Tibial nerve (tissue), 3 donors: ENCODE data around the gene WDR70.

Experiments
- POLR2A ChIP-seq, 2 donors: fragments of 450-650 bp; IDR thresholded peaks; one replicate each; pipeline ENCODE4 v1.6.1; 2017; ENCODE audit warnings: antibody characterized with exemption in 2 of 2, mild to moderate bottlenecking in 2 of 2, moderate library complexity in 2 of 2
- TF ChIP-seq, protein P1 (sequence below), 5 experiments: fragments of 200-600 bp in 3 of 5; fragments of 450-650 bp in 2 of 5; sonication (generic) in 3 of 5; IDR thresholded peaks; one replicate each; pipeline ENCODE4 v1.5.1; 2016 to 2019; ENCODE audit warnings: antibody characterized with exemption in 5 of 5, mild to moderate bottlenecking in 3 of 5, moderate library complexity in 2 of 5

DNA sequence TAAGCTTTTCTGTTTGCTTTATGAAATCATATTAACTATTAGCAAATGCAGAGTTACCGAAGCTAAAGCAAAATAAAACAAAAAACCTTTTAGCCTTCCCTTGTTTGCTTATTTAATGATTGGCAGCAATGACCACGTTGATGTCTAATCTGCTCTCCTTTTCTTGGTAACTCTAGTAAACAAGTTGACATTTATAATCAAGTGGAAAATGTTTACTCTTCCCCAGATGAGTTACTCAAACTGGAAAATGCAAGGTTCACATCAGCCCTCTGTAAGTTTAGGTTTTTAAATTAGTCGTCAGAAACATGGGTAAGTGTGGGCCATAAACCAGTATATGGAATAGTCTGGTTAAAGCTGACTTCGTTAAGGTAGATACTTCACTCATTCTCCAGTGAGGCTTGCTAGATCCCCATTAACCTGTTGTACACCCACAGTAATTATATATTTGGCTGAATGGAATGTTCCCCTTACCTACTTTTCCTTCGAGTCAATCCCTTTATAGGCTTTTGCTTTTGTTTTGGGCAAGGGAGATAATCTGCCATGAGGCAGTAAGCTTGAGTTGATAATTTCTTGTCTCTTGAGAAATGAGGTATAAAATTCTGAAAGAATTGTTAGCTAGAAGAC lies 359.9 kb downstream of the WDR70 start:
- TF ChIP-seq, protein P1, sequence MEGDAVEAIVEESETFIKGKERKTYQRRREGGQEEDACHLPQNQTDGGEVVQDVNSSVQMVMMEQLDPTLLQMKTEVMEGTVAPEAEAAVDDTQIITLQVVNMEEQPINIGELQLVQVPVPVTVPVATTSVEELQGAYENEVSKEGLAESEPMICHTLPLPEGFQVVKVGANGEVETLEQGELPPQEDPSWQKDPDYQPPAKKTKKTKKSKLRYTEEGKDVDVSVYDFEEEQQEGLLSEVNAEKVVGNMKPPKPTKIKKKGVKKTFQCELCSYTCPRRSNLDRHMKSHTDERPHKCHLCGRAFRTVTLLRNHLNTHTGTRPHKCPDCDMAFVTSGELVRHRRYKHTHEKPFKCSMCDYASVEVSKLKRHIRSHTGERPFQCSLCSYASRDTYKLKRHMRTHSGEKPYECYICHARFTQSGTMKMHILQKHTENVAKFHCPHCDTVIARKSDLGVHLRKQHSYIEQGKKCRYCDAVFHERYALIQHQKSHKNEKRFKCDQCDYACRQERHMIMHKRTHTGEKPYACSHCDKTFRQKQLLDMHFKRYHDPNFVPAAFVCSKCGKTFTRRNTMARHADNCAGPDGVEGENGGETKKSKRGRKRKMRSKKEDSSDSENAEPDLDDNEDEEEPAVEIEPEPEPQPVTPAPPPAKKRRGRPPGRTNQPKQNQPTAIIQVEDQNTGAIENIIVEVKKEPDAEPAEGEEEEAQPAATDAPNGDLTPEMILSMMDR (IDR thresholded peaks at IDR 0.05) = no peak
- no peak for TF ChIP-seq POLR2A (IDR thresholded peaks at IDR 0.05)
